ENCODE results near the gene CHRNA4. TPM values are rescaled to one million over a fixed set of nuclear protein-coding genes. Genes with fewer than 3 reads are reported as not detected.

CHRNA4 gene
- total RNA-seq, 2 experiments from 2014 or later = not detected

- ChIA-PET CTCF (no interaction called here), POLR2A (no interaction called here)
- peaks cover 15% of the 10 kb centered on the region for H3K27me3 Mint-ChIP-seq
- H3K36me3 Mint-ChIP-seq = no peaks in the 10 kb centered on the region
- no peak overlapping the region for H3K4me3 Mint-ChIP-seq
- H3K4me1 Mint-ChIP-seq (ENCODE audit: low read depth) = no peaks in the 10 kb centered on the region
- no peaks in the 10 kb centered on the region for H3K9me3 Mint-ChIP-seq
- no peak for DNase-seq
- no peak overlapping the region for H3K27ac Mint-ChIP-seq
- intact Hi-C loops (cut with micrococcal nuclease) = no loop called here
These were observed 10.2 kb upstream of the CHRNA4 start for GRCh38 chr20:63371291-63371865.

- DNase-seq = no peak
- ChIA-PET POLR2A (no interaction called here), CTCF (interaction anchor here (1.5 kb wide), 1 partner anchor 11 kb away, joined by 3 read pairs; no protein-coding TSS in a partner anchor)
- Mint-ChIP-seq H3K9me3 (no peaks in the 10 kb centered on the region), H3K27me3 (peaks cover 14% of the 10 kb centered on the region), H3K4me1 (ENCODE audit: low read depth) (no peaks in the 10 kb centered on the region), H3K27ac (no peak overlapping the region), H3K4me3 (no peak overlapping the region), H3K36me3 (no peaks in the 10 kb centered on the region)
- intact Hi-C loops (cut with micrococcal nuclease) = no loop called here
These were observed 9.6 kb upstream of the CHRNA4 start for GRCh38 chr20:63370618-63371187.

GRCh38 chr20:63369724-63370617, 8.8 kb upstream of the CHRNA4 start:
- ChIA-PET CTCF (interaction anchor here (1.5 kb wide), 1 partner anchor 12 kb away, joined by 3 read pairs; no protein-coding TSS in a partner anchor), POLR2A (no interaction called here)
- Mint-ChIP-seq H3K9me3 (no peaks in the 10 kb centered on the region), H3K4me1 (ENCODE audit: low read depth) (no peaks in the 10 kb centered on the region), H3K36me3 (no peaks in the 10 kb centered on the region), H3K4me3 (no peak overlapping the region), H3K27me3 (peaks cover 18% of the 10 kb centered on the region), H3K27ac (no peak overlapping the region)
- DNase-seq = no peak
- intact Hi-C loops (cut with micrococcal nuclease) = no loop called here

GRCh38 chr20:63369024-63369530, 7.9 kb upstream of the CHRNA4 start:
- intact Hi-C loops (cut with micrococcal nuclease) = no loop called here
- Mint-ChIP-seq H3K4me1 (ENCODE audit: low read depth) (no peaks in the 10 kb centered on the region), H3K27me3 (peaks cover 19% of the 10 kb centered on the region), H3K4me3 (no peak overlapping the region), H3K27ac (no peak overlapping the region), H3K9me3 (no peaks in the 10 kb centered on the region), H3K36me3 (no peaks in the 10 kb centered on the region)
- POLR2A ChIA-PET = no interaction called here
- DNase-seq = no peak
- CTCF ChIA-PET = no interaction called here

- no peak overlapping the region for H3K4me3 Mint-ChIP-seq
- H3K36me3 Mint-ChIP-seq = no peaks in the 10 kb centered on the region
- POLR2A ChIA-PET = no interaction called here
- no peaks in the 10 kb centered on the region for H3K4me1 Mint-ChIP-seq (ENCODE audit: low read depth)
- no peak for DNase-seq
- peaks cover 19% of the 10 kb centered on the region for H3K27me3 Mint-ChIP-seq
- CTCF ChIA-PET = no interaction called here
- no peaks in the 10 kb centered on the region for H3K9me3 Mint-ChIP-seq
- H3K27ac Mint-ChIP-seq = no peak overlapping the region
- intact Hi-C loops (cut with micrococcal nuclease) = no loop called here
These were observed 7.0 kb upstream of the CHRNA4 start for GRCh38 chr20:63368151-63368550.

GRCh38 chr20:63367446-63368055, 6.4 kb upstream of the CHRNA4 start:
- intact Hi-C loops (cut with micrococcal nuclease) = no loop called here
- Mint-ChIP-seq H3K4me3 (no peak overlapping the region), H3K4me1 (ENCODE audit: low read depth) (no peaks in the 10 kb centered on the region), H3K9me3 (no peaks in the 10 kb centered on the region), H3K36me3 (no peaks in the 10 kb centered on the region), H3K27me3 (peaks cover 21% of the 10 kb centered on the region), H3K27ac (no peak overlapping the region)
- DNase-seq = no peak
- ChIA-PET CTCF (no interaction called here), POLR2A (no interaction called here)

GRCh38 chr20:63366390-63367365, 5.5 kb upstream of the CHRNA4 start:
- POLR2A ChIA-PET = no interaction called here
- Mint-ChIP-seq H3K4me1 (ENCODE audit: low read depth) (no peaks in the 10 kb centered on the region), H3K27ac (no peak overlapping the region), H3K36me3 (no peaks in the 10 kb centered on the region), H3K9me3 (no peaks in the 10 kb centered on the region), H3K27me3 (peaks cover 25% of the 10 kb centered on the region), H3K4me3 (no peak overlapping the region)
- intact Hi-C loops (cut with micrococcal nuclease) = no loop called here
- DNase-seq = no peak
- CTCF ChIA-PET = no interaction called here

GRCh38 chr20:63365601-63366389, 4.6 kb upstream of the CHRNA4 start:
- POLR2A ChIA-PET = no interaction called here

GRCh38 chr20:63364801-63365585, 3.8 kb upstream of the CHRNA4 start:
- intact Hi-C loops (cut with micrococcal nuclease) = no loop called here
- H3K4me3 Mint-ChIP-seq = no peak overlapping the region

More at GRCh38 chr20:63365601-63366389, 4.6 kb upstream of the CHRNA4 start:
- Mint-ChIP-seq H3K36me3 (no peaks in the 10 kb centered on the region), H3K4me1 (ENCODE audit: low read depth) (no peaks in the 10 kb centered on the region), H3K27ac (no peak overlapping the region), H3K9me3 (no peaks in the 10 kb centered on the region), H3K4me3 (no peak overlapping the region), H3K27me3 (peaks cover 23% of the 10 kb centered on the region)
- CTCF ChIA-PET = no interaction called here
- intact Hi-C loops (cut with micrococcal nuclease) = no loop called here
- no peak for DNase-seq

GRCh38 chr20:63363981-63364561, 2.9 kb upstream of the CHRNA4 start:
- intact Hi-C loops (cut with micrococcal nuclease) = no loop called here
- ChIA-PET POLR2A (no interaction called here), CTCF (no interaction called here)
- H3K4me1 Mint-ChIP-seq (ENCODE audit: low read depth) = no peaks in the 10 kb centered on the region
- no peak overlapping the region for H3K27ac Mint-ChIP-seq
- no peaks in the 10 kb centered on the region for H3K36me3 Mint-ChIP-seq
- no peak overlapping the region for H3K4me3 Mint-ChIP-seq
- no peak for DNase-seq
- peaks cover 29% of the 10 kb centered on the region for H3K27me3 Mint-ChIP-seq
- no peaks in the 10 kb centered on the region for H3K9me3 Mint-ChIP-seq

More at GRCh38 chr20:63364801-63365585, 3.8 kb upstream of the CHRNA4 start:
- peaks cover 24% of the 10 kb centered on the region for H3K27me3 Mint-ChIP-seq
- ChIA-PET CTCF (no interaction called here), POLR2A (no interaction called here)
- H3K36me3 Mint-ChIP-seq = no peaks in the 10 kb centered on the region
- no peak for DNase-seq
- no peaks in the 10 kb centered on the region for H3K9me3 Mint-ChIP-seq
- no peaks in the 10 kb centered on the region for H3K4me1 Mint-ChIP-seq (ENCODE audit: low read depth)
- no peak overlapping the region for H3K27ac Mint-ChIP-seq
